GM12878 (cell line): ENCODE data around the gene NBDY. TPM values are rescaled to one million over a fixed set of nuclear protein-coding genes. Genes with fewer than 3 reads are reported as not detected.

Experiments used
- ATAC-seq: fragments of 200-7000 bp; cut with Tn5 transposase; 3 replicates; pipeline ENCODE4 v1.9.1; 2020; ENCODE audit warnings: mild to moderate bottlenecking, moderate library complexity
- BruUV-seq: library from RNA; stranded (reverse); fragments of 400-500 nt; replicated peaks from 2 replicates; lab custom pipeline; 2021; lab: Mats Ljungman, UMichigan
- CTCF ChIA-PET: fragments of 300-600 bp; sonication (Branson Sonifier 250); formaldehyde crosslinking; extraction: SDS; loops from one replicate; lab custom pipeline; 2021; ENCODE audit warnings: inconsistent platforms; lab: Yijun Ruan, JAX
- POLR2A ChIA-PET: fragments of 350-600 bp; formaldehyde crosslinking; extraction: SDS; loops from one replicate; lab custom pipeline; 2021; ENCODE audit warnings: inconsistent platforms; lab: Charles Lee
- RAD21 ChIA-PET: fragments of 300-600 bp; sonication (Branson Sonifier 250); formaldehyde crosslinking; loops from one replicate; lab custom pipeline; 2023; ENCODE audit warnings: antibody characterized with exemption; ENCODE audit not compliant: unreplicated experiment; lab: Charles Lee
- SMC1A ChIA-PET: fragments of 300-600 bp; sonication (Branson Sonifier 250); formaldehyde crosslinking; loops from one replicate; lab custom pipeline; 2023; ENCODE audit not compliant: unreplicated experiment, uncharacterized antibody; lab: Charles Lee
- DNase-seq: peaks from one replicate; pipeline ENCODE4 v3.0.0-alpha.2; 2011; ENCODE audit warnings: low read depth, low spot score
- FAIRE-seq: peaks from 3 replicates; lab custom pipeline; 2011; peaks lifted over from hg19 to GRCh38; lab: Jason Lieb, UNC
- H2AFZ ChIP-seq: 2 replicates; pipeline ENCODE4 v1.6.0; 2011; ENCODE audit warnings: low read depth, low read length, control low read depth; ENCODE audit not compliant: control insufficient read depth
- H3K27ac ChIP-seq: 2 replicates; pipeline ENCODE4 v1.5.1; 2011; ENCODE audit warnings: control low read depth; ENCODE audit not compliant: control insufficient read depth, insufficient read depth
- H3K27me3 ChIP-seq, 2 experiments: replicated peaks in 1 of 2; 2 replicates each; pipeline versions ENCODE4 v1.6.0 to v1.6.1; 2011; ENCODE audit warnings: low read length in 1 of 2; ENCODE audit not compliant: control insufficient read depth in 2 of 2, insufficient read depth in 2 of 2
- H3K36me3 ChIP-seq, 2 experiments: 2 replicates each; pipeline ENCODE4 v1.5.1; 2011; ENCODE audit warnings: low read length in 1 of 2; ENCODE audit not compliant: control insufficient read depth in 2 of 2, insufficient read depth in 2 of 2
- H3K4me1 ChIP-seq: 2 replicates; pipeline ENCODE4 v1.6.1; 2011; ENCODE audit warnings: mild to moderate bottlenecking, low read length, moderate library complexity, mixed read lengths; ENCODE audit not compliant: control insufficient read depth, insufficient read depth
- H3K4me2 ChIP-seq: 2 replicates; pipeline ENCODE4 v1.6.0; 2011; ENCODE audit warnings: control low read depth; ENCODE audit not compliant: control insufficient read depth, insufficient read depth
- H3K4me3 ChIP-seq: fragments of 200-600 bp; sonication (generic); 2 replicates; pipeline ENCODE4 v1.5.1; 2016
- H3K79me2 ChIP-seq: 2 replicates; pipeline ENCODE4 v1.6.0; 2011; ENCODE audit warnings: low read length; ENCODE audit not compliant: control insufficient read depth, insufficient read depth
- H3K9ac ChIP-seq: 2 replicates; pipeline ENCODE4 v1.8.0; 2011; ENCODE audit warnings: low read length, control low read depth, mixed read lengths; ENCODE audit not compliant: control insufficient read depth, insufficient read depth
- H3K9me3 ChIP-seq: replicated peaks from 3 replicates; pipeline ENCODE4 v1.5.1; 2011; ENCODE audit warnings: mild to moderate bottlenecking, low read length; ENCODE audit not compliant: control insufficient read depth, insufficient read depth
- H4K20me1 ChIP-seq: 2 replicates; pipeline ENCODE4 v1.6.0; 2011; ENCODE audit not compliant: control insufficient read depth, insufficient read depth
- ASH2L ChIP-seq: fragments of 300-600, 200-600 bp; sonication (generic); IDR thresholded peaks from 2 replicates; pipeline ENCODE4 v1.6.1; 2017; ENCODE audit warnings: low read depth, mild to moderate bottlenecking, borderline replicate concordance
- CBFB ChIP-seq: IDR thresholded peaks from 2 replicates; pipeline ENCODE4 v1.6.1; 2016; ENCODE audit warnings: antibody characterized with exemption, low read depth
- FOXM1 ChIP-seq: IDR thresholded peaks from 2 replicates; pipeline ENCODE4 v1.6.1; 2012; ENCODE audit warnings: low read depth, mild to moderate bottlenecking, inconsistent platforms, low read length, moderate library complexity
- KAT2A ChIP-seq: conservative IDR thresholded peaks from 2 replicates; pipeline ENCODE4 v1.6.1; 2011; ENCODE audit warnings: low read depth, low read length; ENCODE audit not compliant: control insufficient read depth
- NFXL1 ChIP-seq: fragments of 450-650 bp; IDR thresholded peaks from 2 replicates; pipeline ENCODE4 v1.6.1; 2017; ENCODE audit warnings: antibody characterized with exemption, mild to moderate bottlenecking, borderline replicate concordance
- RFX5 ChIP-seq: IDR thresholded peaks from 2 replicates; pipeline ENCODE4 v1.6.1; 2011; ENCODE audit warnings: low read depth, low read length, improper control_type of control experiment
- SKIL ChIP-seq: fragments of 450-650 bp; IDR thresholded peaks from 2 replicates; pipeline ENCODE4 v1.6.1; 2017; ENCODE audit warnings: mild to moderate bottlenecking, low read depth, inconsistent platforms; ENCODE audit not compliant: poor library complexity, severe bottlenecking
- ZBTB40 ChIP-seq: fragments of 450-650 bp; IDR thresholded peaks from 2 replicates; pipeline ENCODE4 v1.6.1; 2016; ENCODE audit warnings: mild to moderate bottlenecking, moderate library complexity, borderline replicate concordance
- ZNF24 ChIP-seq: fragments of 450-650 bp; IDR thresholded peaks from 2 replicates; pipeline ENCODE4 v1.6.1; 2017; ENCODE audit warnings: antibody characterized with exemption, mild to moderate bottlenecking
- ZNF384 ChIP-seq: IDR thresholded peaks from 2 replicates; pipeline ENCODE4 v1.6.1; 2012; ENCODE audit warnings: low read depth, mild to moderate bottlenecking, low read length, improper control_type of control experiment, borderline replicate concordance
- WGBS: methylation state at CpG from one replicate; pipeline ENCODE4 v1.1.6; 2016; ENCODE audit warnings: low lambda C conversion rate; ENCODE audit not compliant: insufficient replicate concordance, insufficient coverage; ENCODE audit errors: missing lambda C conversion rate; 5-methylcytosine and 5-hydroxymethylcytosine counted together
- in situ Hi-C: fragments of 300-500 bp; cut with MboI; formaldehyde crosslinking; loops from 9 replicates; pipeline ENCODE4 v1.14.3; 2018; ENCODE audit warnings: mixed read lengths
- intact Hi-C: fragments of 100-400 bp; cut with micrococcal nuclease; formaldehyde crosslinking; loops from one replicate; pipeline ENCODE4 v1.14.2; 2022; ENCODE audit not compliant: unreplicated experiment
- polyA plus RNA-seq, 11 experiments: library from polyadenylated mRNA; depleted of rRNA in 4 of 11; unstranded in 6 of 11; stranded (reverse) in 5 of 11; fragments of >200 nt; fragmentation: Nextera tagmentation in 4 of 11; fragmentation: Illumina TruSeq in 1 of 11; extraction: Ambion mirVana in 4 of 11; extraction: Trizol in 1 of 11; gene quantifications; 1 replicate in 1 of 11; 2 replicates in 10 of 11; pipeline versions ENCODE4 v1.2.1 to v1.2.3, GENCODE V29; 2011 to 2016; ENCODE audit warnings: inconsistent platforms in 2 of 11, missing spikeins in 2 of 11, low read depth in 1 of 11
- total RNA-seq, 4 experiments: library from RNA; depleted of rRNA in 3 of 4; stranded (reverse); fragments of >200 nt in 3 of 4; fragmentation: Illumina TruSeq in 1 of 4; extraction: Trizol in 1 of 4; gene quantifications; 2 replicates each; pipeline versions ENCODE4 v1.2.1 to v1.2.3, GENCODE V29; 2013 to 2021

Gene NBDY
- total and polyA plus RNA-seq, 10 of the 15 experiments (the other 5 are each of a cell fraction or from before 2014, with no cell fraction given): 10.8 to 122 (median 61.5) TPM

- TF ChIP-seq ZBTB40 (no peak), ZNF384 (no peak), CBFB (no peak), ASH2L (no peak)
These were observed 55.1 kb downstream of the NBDY start (continued) for GRCh38 chrX:56783996-56784620.

- TF ChIP-seq SKIL: no peak
- TF ChIP-seq FOXM1: no peak
- no peak for TF ChIP-seq ZNF24
- no peak for TF ChIP-seq NFXL1
- no peak for TF ChIP-seq RFX5
- no peak for TF ChIP-seq KAT2A
- TF ChIP-seq, all 136 proteins: peak for 0
- H3K9ac ChIP-seq: no peak overlapping the region
- no peak overlapping the region for H3K4me3 ChIP-seq
- ATAC-seq (no peak), FAIRE-seq (no peak), DNase-seq (no peak)
- H3K27me3 ChIP-seq: no peaks in the 10 kb centered on the region
- H4K20me1 ChIP-seq: no peaks in the 10 kb centered on the region
- BruUV-seq: no TSS peak
- ChIA-PET CTCF (interaction anchor here (1.4 kb wide), 1 partner anchor 12 kb away, joined by 3 read pairs; no protein-coding TSS in a partner anchor), SMC1A (no interaction called here), POLR2A (no interaction called here), RAD21 (interaction anchor here (0.7 kb wide), 1 partner anchor 18 kb away, joined by 3 read pairs; no protein-coding TSS in a partner anchor)
- H3K36me3 ChIP-seq: no peaks in the 10 kb centered on the region; a peak in 1 of 4 replicates
- WGBS: over 99% methylated on average over 14 of the region's 14 CpGs
- H3K79me2 ChIP-seq: no peaks in the 10 kb centered on the region; the same call in 1 of the 2 replicates
- H3K9me3 ChIP-seq: no peaks in the 10 kb centered on the region
- intact Hi-C loops: no loop called here
- peaks cover 17% of the 10 kb centered on the region for H3K4me1 ChIP-seq
- no peak overlapping the region for H3K4me2 ChIP-seq
- no peak overlapping the region for H3K27ac ChIP-seq
- H2AFZ ChIP-seq: no peak overlapping the region
- in situ Hi-C loops: no loop called here
These were observed 55.6 kb downstream of the NBDY start for GRCh38 chrX:56784666-56785065.
